B cell (primary cell): ENCODE data around the gene MORN1. TPM values are rescaled to one million over a fixed set of nuclear protein-coding genes. Genes with fewer than 3 reads are reported as not detected.
A peak's percentile ranks its signal among the peaks of the same experiment; 100 is the strongest.

Source experiments
- ATAC-seq: fragments of 200-7000 bp; cut with Tn5 transposase; one replicate; pipeline ENCODE4 v1.10.0; 2021; ENCODE audit warnings: low read depth, mild to moderate bottlenecking, moderate number of reproducible peaks, moderate library complexity
- CTCF ChIA-PET: fragments of 350-600 bp; sonication (Branson Sonifier 250); formaldehyde crosslinking; loops from one replicate; lab custom pipeline; 2021; ENCODE audit warnings: antibody characterized with exemption, inconsistent platforms; lab: Charles Lee
- POLR2A ChIA-PET: fragments of 350-600 bp; sonication (Branson Sonifier 250); formaldehyde crosslinking; loops from one replicate; lab custom pipeline; 2021; ENCODE audit warnings: antibody characterized with exemption; lab: Charles Lee
- DNase-seq: peaks from one replicate; pipeline ENCODE4 v3.0.0; 2013
- H2AFZ ChIP-seq: 2 replicates; pipeline ENCODE4 v1.6.1; 2012; ENCODE audit warnings: mild to moderate bottlenecking, low read depth, low read length; ENCODE audit not compliant: insufficient read depth, poor library complexity, severe bottlenecking
- H3K27ac ChIP-seq, 2 donors: 1 replicate in 1 of 2; 2 replicates in 1 of 2; pipeline ENCODE4 v1.5.1; 2012 to 2013; ENCODE audit warnings: low read length in 2 of 2, mild to moderate bottlenecking in 2 of 2, moderate library complexity in 1 of 2
- H3K27me3 ChIP-seq, 4 experiments: fragments of 200-600 bp in 1 of 4; sonication (generic) in 1 of 4; replicated peaks in 1 of 4; 1 replicate in 2 of 4; 2 replicates in 2 of 4; pipeline versions ENCODE4 v1.6.1 to v1.7.0; 2013 to 2016; ENCODE audit warnings: low read length in 3 of 4, mild to moderate bottlenecking in 2 of 4, mixed read lengths in 1 of 4, moderate library complexity in 1 of 4; ENCODE audit not compliant: insufficient read depth in 4 of 4, control insufficient read depth in 3 of 4; ENCODE audit errors: control extremely low read depth in 1 of 4
- H3K36me3 ChIP-seq, 2 experiments: replicated peaks in 1 of 2; 1 replicate in 1 of 2; 2 replicates in 1 of 2; pipeline versions ENCODE4 v1.6.1 to v1.7.1; 2013; ENCODE audit warnings: low read length in 1 of 2; ENCODE audit not compliant: insufficient read depth in 2 of 2, control insufficient read depth in 1 of 2; ENCODE audit errors: control extremely low read depth in 1 of 2, extremely low read depth in 1 of 2
- H3K4me1 ChIP-seq, 2 donors: fragments of 200-600 bp in 1 of 2; sonication (generic) in 1 of 2; 1 replicate in 1 of 2; 2 replicates in 1 of 2; pipeline versions ENCODE4 v1.5.1 to v1.6.1; 2013 to 2017; ENCODE audit warnings: low read length in 2 of 2; ENCODE audit not compliant: control insufficient read depth in 2 of 2, insufficient read depth in 2 of 2
- H3K4me2 ChIP-seq: replicated peaks from 2 replicates; pipeline ENCODE3; 2012; ENCODE audit warnings: mild to moderate bottlenecking, low read depth, low read length; ENCODE audit not compliant: poor library complexity, severe bottlenecking
- H3K4me3 ChIP-seq, 5 experiments: fragments of 200-600 bp in 1 of 5; sonication (generic) in 1 of 5; 1 replicate in 3 of 5; 2 replicates in 2 of 5; pipeline versions ENCODE4 v1.5.1 to v1.7.0; 2011 to 2016; ENCODE audit warnings: low read length in 4 of 5, mild to moderate bottlenecking in 4 of 5, low read depth in 2 of 5, control low read depth in 1 of 5, moderate library complexity in 1 of 5; ENCODE audit not compliant: insufficient read depth in 1 of 5; ENCODE audit errors: control extremely low read depth in 1 of 5, extremely low read depth in 1 of 5
- H3K79me2 ChIP-seq: fragments of 200-600 bp; sonication (generic); one replicate; pipeline ENCODE4 v1.6.0; 2016; ENCODE audit warnings: low read length; ENCODE audit not compliant: control insufficient read depth, insufficient read depth
- H3K9ac ChIP-seq: fragments of 200-600 bp; sonication (generic); 2 replicates; pipeline ENCODE4 v1.6.1; 2017; ENCODE audit warnings: mild to moderate bottlenecking, low read length, moderate library complexity
- H3K9me3 ChIP-seq, 3 donors: one replicate each; pipeline versions ENCODE4 v1.6.1 to v1.7.1; 2013; ENCODE audit warnings: low read length in 2 of 3; ENCODE audit not compliant: control insufficient read depth in 2 of 3, insufficient read depth in 1 of 3; ENCODE audit errors: control extremely low read depth in 1 of 3
- H4K20me1 ChIP-seq: 2 replicates; pipeline ENCODE4 v1.6.0; 2012; ENCODE audit warnings: mild to moderate bottlenecking, low read length; ENCODE audit not compliant: insufficient read depth, control insufficient read depth, poor library complexity, severe bottlenecking
- H3K27ac Mint-ChIP-seq: one replicate; pipeline ENCODE4 v1.8.0; 2021; ENCODE audit warnings: mixed read lengths
- H3K27me3 Mint-ChIP-seq: one replicate; pipeline ENCODE4 v1.8.0; 2021; ENCODE audit warnings: mixed read lengths
- H3K4me1 Mint-ChIP-seq: one replicate; pipeline ENCODE4 v1.8.0; 2021; ENCODE audit warnings: mixed read lengths
- H3K4me3 Mint-ChIP-seq: one replicate; pipeline ENCODE4 v1.8.0; 2021; ENCODE audit warnings: mixed read lengths
- H3K9me3 Mint-ChIP-seq: one replicate; pipeline ENCODE4 v1.8.0; 2022; ENCODE audit warnings: mixed read lengths; ENCODE audit not compliant: insufficient read depth
- EZH2 ChIP-seq: IDR thresholded peaks from 2 replicates; pipeline ENCODE4 v1.6.1; 2012; ENCODE audit warnings: borderline replicate concordance, low read depth, mild to moderate bottlenecking, moderate library complexity, low read length; ENCODE audit not compliant: insufficient read depth, poor library complexity, severe bottlenecking
- WGBS: methylation state at CpG from one replicate; pipeline ENCODE4 v1.1.5; 2013; ENCODE audit warnings: missing lambda C conversion rate; ENCODE audit not compliant: insufficient coverage; 5-methylcytosine and 5-hydroxymethylcytosine counted together
- intact Hi-C: fragments of 100-400 bp; cut with micrococcal nuclease; formaldehyde crosslinking; loops from one replicate; pipeline ENCODE4 v1.10.0; 2022
- polyA plus RNA-seq: library from polyadenylated mRNA; depleted of rRNA; stranded (reverse); fragments of >200 nt; gene quantifications from 2 replicates; pipeline ENCODE4 v1.2.3, GENCODE V29; 2012
- total RNA-seq, 2 donors: library from RNA; stranded (reverse); fragments of 120-200 nt in 1 of 2; gene quantifications; 1 replicate in 1 of 2; 2 replicates in 1 of 2; pipeline versions ENCODE4 v1.2.3 to v1.2.4, GENCODE V29; 2013 to 2022
- TF ChIP-seq, protein P1 (sequence below): fragments of 200-600 bp; IDR thresholded peaks from one replicate; pipeline ENCODE4 v1.8.0; 2022; ENCODE audit warnings: antibody characterized with exemption, mild to moderate bottlenecking

MORN1 gene
- total and polyA plus RNA-seq, 2 donors (not counting 1 experiment from before 2014, with no cell fraction given): 10.2 to 32.6 TPM

DNA sequence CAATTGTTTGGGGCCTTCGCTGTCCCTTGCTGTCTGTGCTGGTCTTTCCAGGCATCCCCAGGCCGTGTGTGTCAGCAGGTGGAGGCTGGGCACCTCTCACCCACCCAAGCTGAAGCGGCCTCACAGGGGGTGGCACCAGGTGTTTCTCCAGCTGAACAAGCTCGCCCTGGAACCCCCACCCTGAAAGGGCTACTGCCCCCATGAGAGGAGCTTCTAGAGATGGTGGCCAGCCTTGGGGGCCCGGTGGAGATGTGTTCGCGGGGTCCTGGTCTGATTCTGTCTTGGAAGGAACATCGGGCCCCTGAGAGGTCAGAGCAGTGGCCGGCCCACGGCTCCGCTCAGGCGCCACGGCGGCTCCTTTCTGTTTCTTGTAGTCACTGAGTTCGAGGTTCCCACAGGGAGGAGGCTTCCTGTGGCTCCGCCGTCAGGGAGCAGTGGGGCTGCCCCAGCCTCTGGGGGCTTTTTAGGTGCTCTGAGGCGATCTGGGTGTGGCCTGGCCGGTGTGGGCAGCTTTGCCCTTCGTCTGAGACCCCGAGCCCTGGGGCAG is 116.4 kb downstream of the MORN1 start:
- Histone ChIP-seq H3K9ac (no peak overlapping the region), H3K4me1 (peaks cover 48 to 68% of the 10 kb centered on the region in 2 donors), H3K4me2 (peak overlapping the region; percentile 52), H4K20me1 (peaks cover 100% of the 10 kb centered on the region), H3K4me3 (no peak overlapping the region), H3K27me3 (no peaks in the 10 kb centered on the region), H3K27ac (peak overlapping the region in 1 of 2 donors; percentile 41), H3K79me2 (peaks cover 100% of the 10 kb centered on the region), H3K36me3 (peaks cover 0 to 5% of the 10 kb centered on the region in 2 experiments), H2AFZ (no peak overlapping the region), H3K9me3 (no peaks in the 10 kb centered on the region)
- Mint-ChIP-seq H3K27ac (peak overlapping the region; percentile 59), H3K27me3 (no peaks in the 10 kb centered on the region), H3K4me3 (peak overlapping the region; percentile 47), H3K4me1 (peaks cover 70% of the 10 kb centered on the region), H3K9me3 (no peaks in the 10 kb centered on the region)
- no peak for ATAC-seq
- DNase-seq: no peak
- 62% methylated on average over 15 of the region's 21 CpGs for WGBS
- no peak for TF ChIP-seq EZH2
- intact Hi-C loops: no loop called here
- ChIA-PET CTCF (no interaction called here), POLR2A (no interaction called here)

DNA sequence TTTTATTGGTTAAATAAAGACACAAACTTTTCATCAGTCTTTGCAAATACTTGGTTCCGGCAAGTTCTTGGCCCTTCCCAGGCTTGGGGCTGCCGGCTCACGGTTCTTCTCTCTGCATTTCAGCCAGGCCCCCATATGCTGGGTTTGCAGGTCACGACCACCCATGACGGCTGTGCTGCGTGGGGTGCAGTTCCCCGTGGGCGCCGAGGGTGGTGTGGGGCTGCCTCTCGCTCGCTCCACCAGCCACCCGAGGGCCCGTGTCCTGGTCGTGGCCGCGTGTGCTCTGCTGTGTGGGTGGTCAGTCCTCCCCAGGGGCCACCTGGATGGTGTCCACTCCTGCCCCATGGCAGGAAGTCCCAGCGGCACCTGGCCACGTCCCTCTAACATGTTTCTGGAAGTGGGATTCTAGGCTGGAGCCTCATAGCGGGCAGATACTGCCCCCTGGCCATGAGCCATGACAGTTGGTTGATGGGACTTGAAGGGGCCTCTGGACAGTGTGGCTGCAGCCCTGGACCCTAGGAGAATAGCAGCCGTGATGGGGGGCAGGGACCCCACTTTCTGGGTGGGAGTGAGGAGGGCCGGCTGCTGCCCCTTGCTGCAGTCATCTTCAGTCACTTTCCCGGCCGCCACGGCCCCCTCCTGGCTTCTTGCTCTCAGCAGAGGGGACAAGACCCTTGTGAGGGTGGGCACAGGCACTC is 117.0 kb downstream of the MORN1 start:
- Mint-ChIP-seq H3K4me1 (peaks cover 66% of the 10 kb centered on the region), H3K27ac (peak overlapping the region; percentile 37), H3K4me3 (peak overlapping the region; percentile 47), H3K27me3 (no peaks in the 10 kb centered on the region), H3K9me3 (no peaks in the 10 kb centered on the region)
- WGBS: 91% methylated on average over 24 of the region's 24 CpGs
- Histone ChIP-seq H2AFZ (no peak overlapping the region), H3K9ac (no peak overlapping the region), H3K4me1 (peaks cover 44 to 62% of the 10 kb centered on the region in 2 donors), H3K27me3 (no peaks in the 10 kb centered on the region), H3K27ac (peak overlapping the region in 1 of 2 donors; percentile 41), H3K79me2 (peaks cover 100% of the 10 kb centered on the region), H4K20me1 (peaks cover 100% of the 10 kb centered on the region), H3K36me3 (peaks cover 0 to 7% of the 10 kb centered on the region in 2 experiments), H3K4me2 (peak overlapping the region; percentile 52), H3K4me3 (no peak overlapping the region), H3K9me3 (no peaks in the 10 kb centered on the region)
- no peak for DNase-seq
- ChIA-PET CTCF (no interaction called here), POLR2A (no interaction called here)
- no peak for TF ChIP-seq EZH2
- TF ChIP-seq, protein P1, sequence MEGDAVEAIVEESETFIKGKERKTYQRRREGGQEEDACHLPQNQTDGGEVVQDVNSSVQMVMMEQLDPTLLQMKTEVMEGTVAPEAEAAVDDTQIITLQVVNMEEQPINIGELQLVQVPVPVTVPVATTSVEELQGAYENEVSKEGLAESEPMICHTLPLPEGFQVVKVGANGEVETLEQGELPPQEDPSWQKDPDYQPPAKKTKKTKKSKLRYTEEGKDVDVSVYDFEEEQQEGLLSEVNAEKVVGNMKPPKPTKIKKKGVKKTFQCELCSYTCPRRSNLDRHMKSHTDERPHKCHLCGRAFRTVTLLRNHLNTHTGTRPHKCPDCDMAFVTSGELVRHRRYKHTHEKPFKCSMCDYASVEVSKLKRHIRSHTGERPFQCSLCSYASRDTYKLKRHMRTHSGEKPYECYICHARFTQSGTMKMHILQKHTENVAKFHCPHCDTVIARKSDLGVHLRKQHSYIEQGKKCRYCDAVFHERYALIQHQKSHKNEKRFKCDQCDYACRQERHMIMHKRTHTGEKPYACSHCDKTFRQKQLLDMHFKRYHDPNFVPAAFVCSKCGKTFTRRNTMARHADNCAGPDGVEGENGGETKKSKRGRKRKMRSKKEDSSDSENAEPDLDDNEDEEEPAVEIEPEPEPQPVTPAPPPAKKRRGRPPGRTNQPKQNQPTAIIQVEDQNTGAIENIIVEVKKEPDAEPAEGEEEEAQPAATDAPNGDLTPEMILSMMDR: no peak
- intact Hi-C loops: no loop called here
- ATAC-seq: no peak
